GM10847 (cell line): ENCODE data around the gene SRP9.

Experiments
- POLR2A ChIP-seq: IDR thresholded peaks from 2 replicates; pipeline ENCODE4 v1.6.1; 2011; ENCODE audit not compliant: insufficient read length; ENCODE audit errors: extremely low read depth

Gene SRP9

GRCh38 chr1:225768662-225769426 lies 8.8 kb upstream of the SRP9 start:
- TF ChIP-seq POLR2A, result no peak

- TF ChIP-seq POLR2A, result no peak
Observed at GRCh38 chr1:225769687-225770086, 7.9 kb upstream of the SRP9 start.

GRCh38 chr1:225770561-225771248 lies 6.9 kb upstream of the SRP9 start:
- no peak for TF ChIP-seq POLR2A

GRCh38 chr1:225771661-225772322 lies 5.8 kb upstream of the SRP9 start:
- no peak for TF ChIP-seq POLR2A

- TF ChIP-seq POLR2A, result no peak
Observed at GRCh38 chr1:225772323-225772768, 5.3 kb upstream of the SRP9 start.

- no peak for TF ChIP-seq POLR2A
Observed at GRCh38 chr1:225772848-225773247, 4.8 kb upstream of the SRP9 start.

- TF ChIP-seq POLR2A, result no peak
Observed at GRCh38 chr1:225774281-225775147, 3.1 kb upstream of the SRP9 start.

- no peak for TF ChIP-seq POLR2A
Observed at GRCh38 chr1:225776294-225776693, 1.3 kb upstream of the SRP9 start.

GRCh38 chr1:225777058-225777582 lies 506 bp upstream of the SRP9 start:
- no peak for TF ChIP-seq POLR2A

- no peak for TF ChIP-seq POLR2A
Observed at GRCh38 chr1:225778337-225778669, 677 bp downstream of the SRP9 start.

GRCh38 chr1:225780134-225780533 lies 2.5 kb downstream of the SRP9 start:
- TF ChIP-seq POLR2A, result no peak

- no peak for TF ChIP-seq POLR2A
Observed at GRCh38 chr1:225780630-225781029, 3.0 kb downstream of the SRP9 start.

- no peak for TF ChIP-seq POLR2A
Observed at GRCh38 chr1:225794954-225795353, 17.3 kb downstream of the SRP9 start.

- TF ChIP-seq POLR2A, result no peak
Observed at GRCh38 chr1:225806249-225806648, 28.6 kb downstream of the SRP9 start.

GRCh38 chr1:225808136-225808535 lies 30.5 kb downstream of the SRP9 start:
- TF ChIP-seq POLR2A, result no peak

GRCh38 chr1:225809842-225810578 lies 32.4 kb downstream of the SRP9 start, which contains the start of gene EPHX1:
Gene EPHX1 (plus strand): TSS chr1:225810124. CDS start chr1:225828730, 18,606 bp downstream.
- TF ChIP-seq POLR2A, result peak; percentile 32
